ENCODE data around the gene MYH6.

- no peak for TF ChIP-seq EZH2 (IDR thresholded peaks at IDR 0.05; ENCODE audit: low read length, missing control alignments)
- no peak for TF ChIP-seq CTCF (conservative IDR thresholded peaks at IDR 0.05 in 1 of 2, IDR thresholded peaks at IDR 0.05 in 1 of 2; ENCODE audit: low read depth in 1 of 2, low read length in 2 of 2)
Observed at GRCh38 chr14:23399136-23399535, 8.9 kb downstream of the MYH6 start.
